Thyroid gland (tissue), 4 donors: ENCODE results near the gene FANCL.

ENCODE experiments used
- POLR2A ChIP-seq, 2 donors: fragments of 450-650 bp; IDR thresholded peaks; one replicate each; pipeline ENCODE4 v1.6.1; 2017; ENCODE audit warnings: antibody characterized with exemption in 2 of 2, mild to moderate bottlenecking in 2 of 2, moderate library complexity in 1 of 2
- TF ChIP-seq, protein P1 (sequence below), 6 experiments: fragments of 200-600 bp in 3 of 6; fragments of 450-650 bp in 3 of 6; sonication (generic) in 3 of 6; IDR thresholded peaks; one replicate each; pipeline ENCODE4 v1.5.1; 2016 to 2019; ENCODE audit warnings: antibody characterized with exemption in 6 of 6, mild to moderate bottlenecking in 2 of 6, inconsistent platforms in 1 of 6, moderate library complexity in 1 of 6

DNA sequence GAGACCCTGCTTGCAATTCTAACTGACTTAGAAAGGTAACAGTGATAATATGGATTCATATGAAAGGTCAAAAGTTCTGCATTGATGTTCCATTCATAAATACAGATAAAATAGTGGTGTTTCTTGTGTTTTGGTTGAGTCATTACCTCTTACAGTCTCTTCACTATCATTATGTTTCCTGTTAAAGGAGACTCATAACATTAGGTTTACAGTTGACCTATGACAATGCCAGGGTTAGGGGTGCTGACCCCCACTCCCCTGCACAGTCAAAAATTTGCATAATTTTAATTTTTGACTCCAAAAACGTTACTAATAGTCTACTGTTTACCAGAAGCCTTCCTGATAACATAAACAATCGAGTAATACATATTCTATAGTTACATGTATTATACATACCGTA is 119.1 kb downstream of the FANCL start:
- TF ChIP-seq, protein P1, sequence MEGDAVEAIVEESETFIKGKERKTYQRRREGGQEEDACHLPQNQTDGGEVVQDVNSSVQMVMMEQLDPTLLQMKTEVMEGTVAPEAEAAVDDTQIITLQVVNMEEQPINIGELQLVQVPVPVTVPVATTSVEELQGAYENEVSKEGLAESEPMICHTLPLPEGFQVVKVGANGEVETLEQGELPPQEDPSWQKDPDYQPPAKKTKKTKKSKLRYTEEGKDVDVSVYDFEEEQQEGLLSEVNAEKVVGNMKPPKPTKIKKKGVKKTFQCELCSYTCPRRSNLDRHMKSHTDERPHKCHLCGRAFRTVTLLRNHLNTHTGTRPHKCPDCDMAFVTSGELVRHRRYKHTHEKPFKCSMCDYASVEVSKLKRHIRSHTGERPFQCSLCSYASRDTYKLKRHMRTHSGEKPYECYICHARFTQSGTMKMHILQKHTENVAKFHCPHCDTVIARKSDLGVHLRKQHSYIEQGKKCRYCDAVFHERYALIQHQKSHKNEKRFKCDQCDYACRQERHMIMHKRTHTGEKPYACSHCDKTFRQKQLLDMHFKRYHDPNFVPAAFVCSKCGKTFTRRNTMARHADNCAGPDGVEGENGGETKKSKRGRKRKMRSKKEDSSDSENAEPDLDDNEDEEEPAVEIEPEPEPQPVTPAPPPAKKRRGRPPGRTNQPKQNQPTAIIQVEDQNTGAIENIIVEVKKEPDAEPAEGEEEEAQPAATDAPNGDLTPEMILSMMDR (IDR thresholded peaks at IDR 0.05): no peak
- no peak for TF ChIP-seq POLR2A (IDR thresholded peaks at IDR 0.05)
